HepG2 (cell line): ENCODE data around the gene NR0B1. TPM values are rescaled to one million over a fixed set of nuclear protein-coding genes. Genes with fewer than 3 reads are reported as not detected.

Source experiments
- ATAC-seq: fragments of 200-7000 bp; cut with Tn5 transposase; 3 replicates; pipeline ENCODE4 v1.9.1; 2020; ENCODE audit warnings: mild to moderate bottlenecking, moderate library complexity
- BruUV-seq: library from RNA; stranded (reverse); fragments of 400-500 nt; replicated peaks from 2 replicates; lab custom pipeline; 2021; lab: Mats Ljungman, UMichigan
- CTCF ChIA-PET: fragments of 300-600 bp; formaldehyde crosslinking; extraction: SDS; loops from one replicate; lab custom pipeline; 2021; ENCODE audit warnings: low total read pairs, inconsistent platforms, low intra/inter-chr PET ratio; lab: Yijun Ruan, JAX
- POLR2A ChIA-PET: fragments of 350-600 bp; sonication (Branson Sonifier 250); formaldehyde crosslinking; loops from one replicate; lab custom pipeline; 2020; ENCODE audit warnings: antibody characterized with exemption, inconsistent platforms; lab: Yijun Ruan, JAX
- DNase-seq: peaks from one replicate; pipeline ENCODE4 v3.0.0-alpha.2; 2015; ENCODE audit warnings: low spot score
- FAIRE-seq: peaks from 3 replicates; lab custom pipeline; 2011; peaks lifted over from hg19 to GRCh38; lab: Jason Lieb, UNC
- H2AFZ ChIP-seq: one replicate; pipeline ENCODE4 v1.6.1; 2011; ENCODE audit warnings: low read length, inconsistent platforms
- H3K27ac ChIP-seq: fragments of 300-600 bp; 3 replicates; pipeline ENCODE4 v1.8.0; 2011; ENCODE audit warnings: mixed run types, mild to moderate bottlenecking, mixed read lengths, low read length, inconsistent platforms; ENCODE audit not compliant: insufficient read depth; ENCODE audit errors: extremely low read length
- H3K27me3 ChIP-seq, 2 experiments: fragments of 200-600 bp in 1 of 2; 2 replicates in 1 of 2; 3 replicates in 1 of 2; pipeline versions ENCODE4 v1.6.0 to v1.8.0; 2011; ENCODE audit warnings: low read length in 2 of 2, mild to moderate bottlenecking in 2 of 2, moderate library complexity in 2 of 2, inconsistent platforms in 1 of 2; ENCODE audit not compliant: insufficient read depth in 2 of 2, control insufficient read depth in 1 of 2
- H3K36me3 ChIP-seq, 2 experiments: fragments of 200-600 bp in 1 of 2; replicated peaks in 1 of 2; 2 replicates in 1 of 2; 3 replicates in 1 of 2; pipeline versions ENCODE4 v1.5.1 to v1.8.0; 2011; ENCODE audit warnings: low read length in 2 of 2, inconsistent platforms in 1 of 2; ENCODE audit not compliant: insufficient read depth in 2 of 2, control insufficient read depth in 1 of 2
- H3K4me1 ChIP-seq: 2 replicates; pipeline ENCODE4 v1.5.1; 2012; ENCODE audit warnings: low read length, inconsistent platforms; ENCODE audit not compliant: insufficient read depth
- H3K4me2 ChIP-seq: 2 replicates; pipeline ENCODE4 v1.6.0; 2011; ENCODE audit warnings: low read depth, low read length, inconsistent platforms
- H3K4me3 ChIP-seq, 3 experiments: fragments of 200-600 bp in 1 of 3; sonication (generic), shearing (Covaris generic) in 1 of 3; replicated peaks in 1 of 3; 2 replicates each; pipeline ENCODE4 v1.5.1; 2011 to 2016; ENCODE audit warnings: low read length in 3 of 3, inconsistent platforms in 2 of 3, low read depth in 2 of 3, mild to moderate bottlenecking in 2 of 3, control low read depth in 1 of 3, mixed read lengths in 1 of 3; ENCODE audit not compliant: insufficient read depth in 1 of 3
- H3K79me2 ChIP-seq: one replicate; pipeline ENCODE4 v1.6.1; 2011; ENCODE audit warnings: low read length, inconsistent platforms; ENCODE audit not compliant: insufficient read depth
- H3K9ac ChIP-seq: 2 replicates; pipeline ENCODE4 v1.6.0; 2011; ENCODE audit warnings: mild to moderate bottlenecking, low read depth, low read length, inconsistent platforms; ENCODE audit not compliant: insufficient read depth
- H3K9me3 ChIP-seq: 2 replicates; pipeline ENCODE4 v1.5.1; 2012; ENCODE audit warnings: mild to moderate bottlenecking, low read length
- H4K20me1 ChIP-seq: 2 replicates; pipeline ENCODE4 v1.6.0; 2011; ENCODE audit warnings: inconsistent platforms, mild to moderate bottlenecking, low read length, moderate library complexity; ENCODE audit not compliant: insufficient read depth
- BHLHE40 ChIP-seq: IDR thresholded peaks from 2 replicates; pipeline ENCODE4 v1.6.1; 2011; ENCODE audit warnings: low read length, improper control_type of control experiment
- DR1 ChIP-seq: sonication (generic); formaldehyde crosslinking; IDR thresholded peaks from 2 replicates; pipeline ENCODE4 v1.8.0; 2021; ENCODE audit warnings: mild to moderate bottlenecking, missing genetic modification reagents, inconsistent platforms
- HDAC1 ChIP-seq: sonication (generic); formaldehyde crosslinking; IDR thresholded peaks from 2 replicates; pipeline ENCODE4 v1.5.1; 2020; ENCODE audit warnings: mild to moderate bottlenecking, missing genetic modification reagents
- PHF21A ChIP-seq: sonication (generic); formaldehyde crosslinking; IDR thresholded peaks from 2 replicates; pipeline ENCODE4 v1.5.0; 2020; ENCODE audit warnings: mild to moderate bottlenecking, missing genetic modification reagents
- RBM22 ChIP-seq: fragments of 200-400 bp; formaldehyde crosslinking; optimal IDR thresholded peaks from 2 replicates; pipeline ENCODE3; 2017; ENCODE audit warnings: mild to moderate bottlenecking, low read length, moderate library complexity
- SIX1 ChIP-seq: sonication (generic); formaldehyde crosslinking; IDR thresholded peaks from 2 replicates; pipeline ENCODE4 v1.4.0; 2020; ENCODE audit warnings: missing genetic modification reagents, borderline replicate concordance
- SOX6 ChIP-seq, 2 experiments: fragments of 450-650 bp in 1 of 2; sonication (generic) in 1 of 2; formaldehyde crosslinking in 1 of 2; IDR thresholded peaks; 2 replicates each; pipeline versions ENCODE4 v1.4.0 to v1.6.1; 2017 to 2020; ENCODE audit warnings: antibody characterized with exemption in 1 of 2, mild to moderate bottlenecking in 1 of 2, missing genetic modification reagents in 1 of 2
- SSRP1 ChIP-seq: IDR thresholded peaks from 2 replicates; pipeline ENCODE4 v1.6.1; 2016; ENCODE audit warnings: control low read depth
- ZNF24 ChIP-seq: fragments of 450-650 bp; IDR thresholded peaks from 2 replicates; pipeline ENCODE4 v1.6.1; 2017; ENCODE audit warnings: antibody characterized with exemption, mild to moderate bottlenecking
- ZNF260 ChIP-seq: sonication (generic); formaldehyde crosslinking; IDR thresholded peaks from 2 replicates; pipeline ENCODE4 v1.4.0; 2020; ENCODE audit warnings: missing genetic modification reagents, low read depth, mild to moderate bottlenecking, borderline replicate concordance
- ZNF292 ChIP-seq: sonication (generic); formaldehyde crosslinking; IDR thresholded peaks from 2 replicates; pipeline ENCODE4 v1.8.1; 2022; ENCODE audit warnings: mild to moderate bottlenecking, low read depth, missing genetic modification reagents, borderline replicate concordance
- ZNF30 ChIP-seq: sonication (generic); formaldehyde crosslinking; IDR thresholded peaks from 2 replicates; pipeline ENCODE4 v1.5.0; 2020; ENCODE audit warnings: mild to moderate bottlenecking, missing genetic modification reagents
- ZNF331 ChIP-seq: sonication (generic); formaldehyde crosslinking; IDR thresholded peaks from 2 replicates; pipeline ENCODE4 v1.4.0; 2020; ENCODE audit warnings: missing genetic modification reagents
- ZNF446 ChIP-seq: sonication (generic); formaldehyde crosslinking; IDR thresholded peaks from 2 replicates; pipeline ENCODE4 v1.5.0; 2020; ENCODE audit warnings: mild to moderate bottlenecking, missing genetic modification reagents
- ZNF724P ChIP-seq: sonication (generic); formaldehyde crosslinking; IDR thresholded peaks from 2 replicates; pipeline ENCODE4 v1.8.0; 2022; ENCODE audit warnings: missing genetic modification reagents, borderline replicate concordance
- WGBS: methylation state at CpG from one replicate; pipeline ENCODE4 v1.1.6; 2017; ENCODE audit warnings: low lambda C conversion rate; 5-methylcytosine and 5-hydroxymethylcytosine counted together
- in situ Hi-C: cut with HindIII; loops from 2 replicates; pipeline ENCODE4 v1.10.0; 2017; ENCODE audit warnings: low pct_unique_long_range_greater_than_20kb; ENCODE audit not compliant: extremely low pct_ligation_motif_present
- intact Hi-C: fragments of 100-400 bp; cut with micrococcal nuclease; formaldehyde crosslinking; loops from one replicate; pipeline ENCODE4 v1.10.0; 2022; ENCODE audit not compliant: unreplicated experiment
- polyA plus RNA-seq, 8 experiments: library from polyadenylated mRNA; depleted of rRNA in 3 of 8; stranded (reverse) in 7 of 8; unstranded in 1 of 8; fragments of >200 nt; fragmentation: Illumina TruSeq in 4 of 8; extraction: Trizol in 4 of 8; gene quantifications; 2 replicates each; pipeline versions ENCODE4 v1.2.1 to v1.2.3, GENCODE V29; 2011 to 2016; ENCODE audit warnings: low read depth in 4 of 8, missing spikeins in 1 of 8, mixed read lengths in 1 of 8; ENCODE audit not compliant: insufficient read depth in 1 of 8
- total RNA-seq, 5 experiments: library from RNA; depleted of rRNA; stranded (reverse); fragments of >200 nt; fragmentation: Illumina TruSeq; extraction: Trizol; gene quantifications; 2 replicates each; pipeline ENCODE4 v1.2.3, GENCODE V29; 2016; ENCODE audit warnings: low read depth in 1 of 5
- TF ChIP-seq, protein P1 (sequence below): IDR thresholded peaks from 2 replicates; pipeline ENCODE4 v1.6.1; 2016; ENCODE audit warnings: missing compliant biosample characterization, missing genetic modification reagents, borderline replicate concordance
- TF ChIP-seq, protein P2 (sequence below), 2 experiments: IDR thresholded peaks; 2 replicates each; pipeline ENCODE4 v1.6.1; 2011 to 2012; ENCODE audit warnings: low read length in 2 of 2, borderline replicate concordance in 1 of 2, low read depth in 1 of 2, mild to moderate bottlenecking in 1 of 2, moderate library complexity in 1 of 2

Gene NR0B1
- total and polyA plus RNA-seq, 2 of the 13 experiments (the other 11 are each of a cell fraction or from before 2014, with no cell fraction given) = not detected

DNA sequence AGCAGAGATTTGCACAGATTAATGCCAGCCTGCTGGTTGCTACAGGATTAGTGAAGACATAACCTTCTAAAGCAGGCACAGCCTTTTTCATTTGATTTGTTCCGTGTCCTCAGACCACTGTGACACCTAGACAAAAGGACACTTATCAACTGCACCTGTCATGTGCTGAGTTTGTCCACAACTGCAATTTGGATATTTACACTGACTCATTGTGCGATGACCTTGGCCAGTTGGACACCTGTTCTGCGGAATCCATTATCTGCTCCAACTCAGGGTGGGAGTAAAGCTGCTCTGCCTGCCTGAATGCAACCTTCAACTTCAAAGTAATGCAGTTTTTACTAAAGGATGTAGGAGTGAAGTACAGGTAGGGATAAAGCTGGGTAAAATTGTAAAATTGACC is 4.1 kb upstream of the NR0B1 start (continued):
- peak; percentile 38; the same call in 1 of the 2 replicates for TF ChIP-seq ZNF292 (CRISPR knock-in tag)
- TF ChIP-seq, protein P1, sequence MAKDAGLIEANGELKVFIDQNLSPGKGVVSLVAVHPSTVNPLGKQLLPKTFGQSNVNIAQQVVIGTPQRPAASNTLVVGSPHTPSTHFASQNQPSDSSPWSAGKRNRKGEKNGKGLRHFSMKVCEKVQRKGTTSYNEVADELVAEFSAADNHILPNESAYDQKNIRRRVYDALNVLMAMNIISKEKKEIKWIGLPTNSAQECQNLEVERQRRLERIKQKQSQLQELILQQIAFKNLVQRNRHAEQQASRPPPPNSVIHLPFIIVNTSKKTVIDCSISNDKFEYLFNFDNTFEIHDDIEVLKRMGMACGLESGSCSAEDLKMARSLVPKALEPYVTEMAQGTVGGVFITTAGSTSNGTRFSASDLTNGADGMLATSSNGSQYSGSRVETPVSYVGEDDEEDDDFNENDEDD (CRISPR knock-in tag) = no peak
- TF ChIP-seq PHF21A (CRISPR knock-in tag) = 0 out of 2 replicates have a peak, but pooled peaks have one; percentile 29
- no peak for TF ChIP-seq DR1 (CRISPR knock-in tag)
- TF ChIP-seq SOX6 (IDR thresholded peaks at IDR 0.05) = no peak
- TF ChIP-seq SOX6 (CRISPR knock-in tag; IDR thresholded peaks at IDR 0.05) = peak; percentile 98
- TF ChIP-seq ZNF446 (CRISPR knock-in tag) = no peak
- TF ChIP-seq RBM22 = no peak
- TF ChIP-seq HDAC1 (CRISPR knock-in tag) = peak; percentile 29; the same call in 1 of the 2 replicates
- no peak for TF ChIP-seq SIX1 (CRISPR knock-in tag)
- peak; percentile 73 for TF ChIP-seq BHLHE40

DNA sequence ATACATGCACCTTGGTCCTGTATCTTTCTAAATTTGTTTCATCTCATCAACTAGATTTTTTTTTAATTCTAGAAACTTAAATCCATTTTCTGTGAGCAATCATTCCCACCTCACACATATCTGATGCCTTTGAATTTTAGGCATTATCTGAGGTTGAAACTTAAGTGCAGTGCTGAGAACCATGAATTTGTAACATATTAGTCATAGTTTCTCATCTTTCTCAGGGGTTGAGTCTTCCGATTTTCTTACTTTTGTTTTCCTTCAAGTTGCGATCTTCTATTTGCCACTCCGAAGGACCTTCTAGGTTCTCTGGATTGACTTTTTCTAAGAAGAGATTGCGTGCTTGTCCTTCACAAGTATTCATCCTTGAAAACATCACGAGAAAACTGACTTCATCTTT is 3.7 kb upstream of the NR0B1 start:
- Histone ChIP-seq H3K9ac (no peak overlapping the region), H3K4me1 (peaks cover 25% of the 10 kb centered on the region), H3K36me3 (no peaks in the 10 kb centered on the region), H4K20me1 (no peaks in the 10 kb centered on the region), H3K4me2 (no peak overlapping the region), H3K4me3 (no peak overlapping the region), H3K27me3 (no peaks in the 10 kb centered on the region; a peak in 1 of 5 replicates), H2AFZ (no peak overlapping the region), H3K9me3 (no peaks in the 10 kb centered on the region), H3K27ac (no peak overlapping the region), H3K79me2 (no peaks in the 10 kb centered on the region)
- 52% methylated on average over 5 of the region's 5 CpGs for WGBS
- BruUV-seq = no TSS peak
- in situ Hi-C loops = no loop called here
- FAIRE-seq (no peak), DNase-seq (no peak), ATAC-seq (no peak)
- intact Hi-C loops = no loop called here
- CTCF ChIA-PET = no interaction called here
- POLR2A ChIA-PET = no interaction called here
- TF ChIP-seq, protein P2, sequence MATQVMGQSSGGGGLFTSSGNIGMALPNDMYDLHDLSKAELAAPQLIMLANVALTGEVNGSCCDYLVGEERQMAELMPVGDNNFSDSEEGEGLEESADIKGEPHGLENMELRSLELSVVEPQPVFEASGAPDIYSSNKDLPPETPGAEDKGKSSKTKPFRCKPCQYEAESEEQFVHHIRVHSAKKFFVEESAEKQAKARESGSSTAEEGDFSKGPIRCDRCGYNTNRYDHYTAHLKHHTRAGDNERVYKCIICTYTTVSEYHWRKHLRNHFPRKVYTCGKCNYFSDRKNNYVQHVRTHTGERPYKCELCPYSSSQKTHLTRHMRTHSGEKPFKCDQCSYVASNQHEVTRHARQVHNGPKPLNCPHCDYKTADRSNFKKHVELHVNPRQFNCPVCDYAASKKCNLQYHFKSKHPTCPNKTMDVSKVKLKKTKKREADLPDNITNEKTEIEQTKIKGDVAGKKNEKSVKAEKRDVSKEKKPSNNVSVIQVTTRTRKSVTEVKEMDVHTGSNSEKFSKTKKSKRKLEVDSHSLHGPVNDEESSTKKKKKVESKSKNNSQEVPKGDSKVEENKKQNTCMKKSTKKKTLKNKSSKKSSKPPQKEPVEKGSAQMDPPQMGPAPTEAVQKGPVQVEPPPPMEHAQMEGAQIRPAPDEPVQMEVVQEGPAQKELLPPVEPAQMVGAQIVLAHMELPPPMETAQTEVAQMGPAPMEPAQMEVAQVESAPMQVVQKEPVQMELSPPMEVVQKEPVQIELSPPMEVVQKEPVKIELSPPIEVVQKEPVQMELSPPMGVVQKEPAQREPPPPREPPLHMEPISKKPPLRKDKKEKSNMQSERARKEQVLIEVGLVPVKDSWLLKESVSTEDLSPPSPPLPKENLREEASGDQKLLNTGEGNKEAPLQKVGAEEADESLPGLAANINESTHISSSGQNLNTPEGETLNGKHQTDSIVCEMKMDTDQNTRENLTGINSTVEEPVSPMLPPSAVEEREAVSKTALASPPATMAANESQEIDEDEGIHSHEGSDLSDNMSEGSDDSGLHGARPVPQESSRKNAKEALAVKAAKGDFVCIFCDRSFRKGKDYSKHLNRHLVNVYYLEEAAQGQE (IDR thresholded peaks at IDR 0.05; ENCODE audit: borderline replicate concordance in 1 of 2, low read depth in 1 of 2, low read length in 2 of 2) = no peak
- TF ChIP-seq ZNF24 (no peak), ZNF260 (CRISPR knock-in tag) (no peak), ZNF30 (CRISPR knock-in tag) (no peak), SSRP1 (CRISPR knock-in tag) (no peak), ZNF331 (CRISPR knock-in tag) (no peak), ZNF724P (CRISPR knock-in tag) (no peak)
